Loucy (cell line): ENCODE data around the gene NALCN.

ENCODE experiments used
- CTCF ChIP-seq: fragments of 200-600 bp; sonication (generic); conservative IDR thresholded peaks from 2 replicates; pipeline ENCODE4 v1.5.1; 2014; ENCODE audit warnings: mild to moderate bottlenecking, antibody characterized with exemption, low read length
- EZH2phosphoT487 ChIP-seq: fragments of 200-600 bp; IDR thresholded peaks from 2 replicates; pipeline ENCODE4 v1.6.1; 2018; ENCODE audit warnings: antibody characterized with exemption, mild to moderate bottlenecking, moderate library complexity, borderline replicate concordance

- TF ChIP-seq CTCF = no peak
- no peak for TF ChIP-seq EZH2phosphoT487
These were observed 351.0 kb downstream of the NALCN start for GRCh38 chr13:101065329-101065728.
